D721Med (cell line): ENCODE measurements around the gene BBS4.

Experiments
- DNase-seq: peaks from one replicate; pipeline ENCODE4 v3.0.0; 2011; ENCODE audit warnings: low spot score; ENCODE audit not compliant: insufficient read length
- FAIRE-seq: peaks from 2 replicates; lab custom pipeline; 2011; peaks lifted over from hg19 to GRCh38; lab: Jason Lieb, UNC
- TF ChIP-seq, protein P1 (sequence below): IDR thresholded peaks from 2 replicates; pipeline ENCODE4 v1.5.1; 2012; ENCODE audit warnings: mild to moderate bottlenecking, control low read depth; ENCODE audit not compliant: insufficient read depth; ENCODE audit errors: missing control alignments

Gene BBS4

DNA sequence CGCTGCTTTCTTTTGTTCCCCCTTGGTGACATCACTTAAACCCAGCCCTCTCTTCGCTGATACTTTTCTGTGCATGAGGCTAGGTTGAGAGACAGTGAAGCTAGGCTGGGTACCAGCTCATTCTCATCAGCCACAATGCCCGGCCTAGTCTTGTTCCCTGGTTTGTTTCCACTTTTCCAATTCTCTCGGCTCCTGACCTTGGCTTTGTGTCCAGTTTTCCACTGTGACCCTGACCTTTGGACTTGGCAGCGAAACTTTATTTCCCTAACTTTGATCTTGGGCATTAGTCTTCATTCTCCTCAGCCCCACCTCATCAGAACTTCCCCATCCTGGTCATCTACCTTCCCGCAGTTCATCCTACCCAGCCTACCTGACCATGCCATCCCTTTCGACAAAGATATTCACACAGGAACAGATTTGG, 98.5 kb downstream of the BBS4 start:
- TF ChIP-seq, protein P1, sequence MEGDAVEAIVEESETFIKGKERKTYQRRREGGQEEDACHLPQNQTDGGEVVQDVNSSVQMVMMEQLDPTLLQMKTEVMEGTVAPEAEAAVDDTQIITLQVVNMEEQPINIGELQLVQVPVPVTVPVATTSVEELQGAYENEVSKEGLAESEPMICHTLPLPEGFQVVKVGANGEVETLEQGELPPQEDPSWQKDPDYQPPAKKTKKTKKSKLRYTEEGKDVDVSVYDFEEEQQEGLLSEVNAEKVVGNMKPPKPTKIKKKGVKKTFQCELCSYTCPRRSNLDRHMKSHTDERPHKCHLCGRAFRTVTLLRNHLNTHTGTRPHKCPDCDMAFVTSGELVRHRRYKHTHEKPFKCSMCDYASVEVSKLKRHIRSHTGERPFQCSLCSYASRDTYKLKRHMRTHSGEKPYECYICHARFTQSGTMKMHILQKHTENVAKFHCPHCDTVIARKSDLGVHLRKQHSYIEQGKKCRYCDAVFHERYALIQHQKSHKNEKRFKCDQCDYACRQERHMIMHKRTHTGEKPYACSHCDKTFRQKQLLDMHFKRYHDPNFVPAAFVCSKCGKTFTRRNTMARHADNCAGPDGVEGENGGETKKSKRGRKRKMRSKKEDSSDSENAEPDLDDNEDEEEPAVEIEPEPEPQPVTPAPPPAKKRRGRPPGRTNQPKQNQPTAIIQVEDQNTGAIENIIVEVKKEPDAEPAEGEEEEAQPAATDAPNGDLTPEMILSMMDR: no peak
- FAIRE-seq: no peak
- no peak for DNase-seq

DNA sequence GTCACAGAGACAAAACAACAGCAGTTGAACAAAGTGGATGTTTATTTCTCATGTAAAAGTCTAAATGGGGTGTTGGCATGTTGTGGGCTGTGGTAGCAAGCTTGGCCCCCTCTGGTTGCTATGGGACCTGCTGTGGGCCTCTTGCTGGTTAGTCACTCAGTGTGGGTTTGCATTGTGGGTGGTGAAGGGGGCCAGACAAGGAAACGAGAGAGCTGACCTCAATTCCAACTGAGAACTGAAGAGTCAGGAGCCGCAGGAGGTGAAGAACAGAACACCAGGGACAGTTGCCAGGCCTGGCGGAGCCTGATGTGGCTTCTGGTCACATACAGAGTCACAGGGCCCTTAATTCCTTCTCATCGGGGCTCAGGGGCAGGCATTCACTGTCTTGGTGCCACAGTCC, 99.4 kb downstream of the BBS4 start:
- DNase-seq: no peak
- no peak for FAIRE-seq
- TF ChIP-seq, protein P1: no peak

DNA sequence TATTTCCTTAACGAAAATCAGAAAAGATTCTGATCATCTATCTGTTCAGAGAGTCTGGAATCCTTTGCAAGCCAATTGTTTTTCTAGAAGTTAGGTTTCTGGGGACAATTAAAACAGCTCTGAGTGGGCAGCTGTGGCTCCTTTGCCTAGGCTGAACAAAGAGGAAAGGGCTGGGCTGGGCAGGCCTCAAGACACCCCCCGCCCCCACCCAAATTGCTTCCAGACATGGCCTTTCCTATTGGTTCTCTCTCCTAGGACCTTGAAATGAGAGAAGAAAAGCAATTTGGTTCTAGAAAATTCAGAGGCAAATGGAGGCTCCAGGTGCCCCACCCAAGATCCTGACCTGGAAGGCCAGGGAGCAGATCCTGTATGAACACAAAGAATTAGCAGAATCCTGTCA, 99.8 kb downstream of the BBS4 start:
- FAIRE-seq (no peak), DNase-seq (no peak)
- TF ChIP-seq, protein P1: no peak

DNA sequence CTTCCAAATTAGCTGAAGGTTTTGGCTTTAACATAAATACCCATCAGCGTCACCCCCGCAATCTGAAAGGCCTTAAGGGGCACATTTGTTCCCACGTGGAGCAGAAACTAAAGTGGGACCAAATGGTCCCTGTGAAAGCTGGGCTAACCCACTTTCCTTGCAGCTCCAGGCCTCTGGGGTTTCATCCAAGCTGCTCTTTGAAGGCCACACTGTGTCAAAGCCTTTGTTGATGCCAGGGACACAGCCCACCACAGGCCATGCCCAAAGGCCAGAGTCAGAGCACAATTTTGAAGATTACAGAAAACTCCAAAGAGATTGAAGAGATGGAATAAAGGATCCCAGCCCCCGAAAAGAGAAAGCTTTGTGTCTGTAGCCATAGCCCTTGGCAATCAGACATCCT, 100.2 kb downstream of the BBS4 start:
- FAIRE-seq: no peak
- TF ChIP-seq, protein P1: no peak
- DNase-seq: no peak

DNA sequence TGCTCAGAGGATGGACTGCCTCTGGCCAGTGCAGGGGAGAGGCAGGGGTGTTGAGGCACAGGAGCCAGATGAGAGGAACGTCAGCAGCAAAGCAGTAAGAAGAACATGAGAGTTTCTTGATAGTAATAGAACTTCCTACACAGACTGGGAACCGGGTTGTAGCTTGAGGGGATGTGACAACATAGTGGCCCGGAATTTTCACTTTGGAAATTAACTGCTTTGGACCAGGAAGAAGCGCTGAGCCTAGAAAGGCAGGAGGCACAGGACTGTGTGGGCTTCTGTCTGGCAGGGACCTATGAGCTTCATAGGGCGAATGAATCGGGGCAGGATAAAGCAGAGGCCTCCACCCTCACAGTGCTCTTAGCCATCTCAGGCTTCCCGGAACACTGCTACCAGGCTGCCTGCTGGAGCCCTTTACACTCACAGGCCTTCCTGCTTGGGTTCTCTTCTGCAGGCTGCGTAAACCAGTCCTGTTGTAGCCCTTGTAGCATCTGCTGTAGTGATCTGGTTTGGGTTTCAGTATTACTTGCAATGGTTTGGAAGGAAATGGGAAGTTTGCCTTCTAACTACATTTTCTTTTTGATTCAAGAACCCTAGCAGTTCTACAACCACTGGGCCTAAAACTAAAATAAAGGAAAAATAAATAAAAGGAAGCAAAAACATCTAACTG, 100.8 kb downstream of the BBS4 start:
- TF ChIP-seq, protein P1: no peak
- FAIRE-seq: no peak
- no peak for DNase-seq

DNA sequence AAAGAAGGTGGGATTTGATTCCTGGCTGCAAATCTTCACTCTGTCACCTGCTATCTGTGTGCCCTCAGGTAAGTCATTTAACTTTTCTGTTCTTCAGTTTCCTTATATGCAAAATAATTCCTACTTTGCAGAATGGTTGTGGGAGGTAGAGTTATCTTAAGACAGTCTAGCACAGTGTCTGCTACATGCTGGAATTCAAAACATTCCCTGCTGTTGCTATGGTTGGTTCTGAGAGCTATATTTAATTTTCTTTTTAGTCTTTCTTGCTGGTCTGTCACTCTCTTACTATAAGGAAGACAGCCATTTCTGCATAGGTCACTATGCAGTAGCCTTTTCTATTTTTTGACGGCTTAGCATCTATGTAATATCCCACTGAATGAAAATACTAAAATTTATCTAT, 101.5 kb downstream of the BBS4 start:
- no peak for FAIRE-seq
- no peak for DNase-seq
- TF ChIP-seq, protein P1: no peak
